ENCODE measurements around the gene TSPAN4. TPM values are rescaled to one million over a fixed set of nuclear protein-coding genes. Genes with fewer than 3 reads are reported as not detected.

The TSPAN4 gene
- total RNA-seq, 2 experiments from 2014 or later: 9.4 to 12.1 TPM

DNA sequence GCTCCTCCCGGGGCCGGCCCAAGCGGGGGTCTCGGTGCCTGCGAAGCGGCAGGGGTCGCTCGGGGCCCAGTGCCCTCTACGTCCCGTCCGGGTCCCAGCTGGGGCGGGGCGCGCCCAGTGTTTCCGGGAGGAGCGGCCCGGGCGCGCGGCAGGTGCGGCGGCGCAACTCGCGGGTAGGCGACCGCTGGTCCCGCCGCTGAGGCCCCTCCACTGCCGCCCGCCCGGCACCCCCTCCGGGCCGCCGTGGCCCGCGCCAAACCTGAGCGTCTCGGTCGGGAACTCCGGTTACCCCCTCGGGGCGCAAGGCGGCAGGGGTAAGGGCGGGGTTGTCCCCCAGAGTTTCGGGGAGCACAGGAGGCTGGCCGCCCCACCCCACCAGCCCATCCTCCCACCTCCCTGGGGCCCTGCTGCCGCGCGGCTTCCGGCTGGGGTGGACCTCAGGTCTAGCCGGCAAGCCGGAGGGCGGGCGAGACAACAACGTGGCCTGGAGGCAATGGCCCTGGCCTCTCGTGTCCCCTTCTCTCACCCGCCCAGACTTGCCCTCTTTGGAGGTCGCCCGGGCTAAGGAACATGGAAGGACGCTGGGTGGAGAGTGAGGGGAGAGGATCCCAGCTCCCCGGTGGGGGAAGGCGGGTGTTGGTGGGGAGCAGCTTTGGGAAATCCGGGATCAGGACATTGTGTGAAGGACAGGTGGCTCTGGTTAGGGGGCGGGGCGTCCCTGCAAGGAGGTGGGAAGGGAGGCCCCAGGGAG, 15.3 kb upstream of the TSPAN4 start:
- intact Hi-C loops (cut with micrococcal nuclease; ENCODE audit: unreplicated experiment): no loop called here
- Histone ChIP-seq H2AFZ (ENCODE audit: low read length) (peak overlapping the region; percentile 59; the same call in 1 of the 2 replicates), H3K79me2 (ENCODE audit: insufficient read depth, low read depth, low read length) (no peaks in the 10 kb centered on the region), H3K27ac (ENCODE audit: low read depth, low read length, poor library complexity, severe bottlenecking) (no peak overlapping the region), H3K9me3 (ENCODE audit: low read length) (no peaks in the 10 kb centered on the region), H3K4me1 (ENCODE audit: insufficient read depth, low read length, poor library complexity, severe bottlenecking) (peaks cover 36% of the 10 kb centered on the region), H3K4me3 (ENCODE audit: low read depth, low read length, poor library complexity, severe bottlenecking) (peak overlapping the region; percentile 62), H4K20me1 (ENCODE audit: insufficient read depth, low read length) (no peaks in the 10 kb centered on the region), H3K9me2 (ENCODE audit: insufficient read depth, low read length) (no peaks in the 10 kb centered on the region), H3K36me3 (ENCODE audit: insufficient read depth, low read length) (no peaks in the 10 kb centered on the region), H3K4me2 (ENCODE audit: low read length) (peak overlapping the region; percentile 76)
- DNase-seq (ENCODE audit: low spot score): peak; percentile 43
- POLR2A ChIA-PET: interaction anchor here (0.8 kb wide), 1 partner anchor 8 kb away, joined by 3 read pairs; no protein-coding TSS in a partner anchor
- TF ChIP-seq EZH2phosphoT487 (IDR thresholded peaks at IDR 0.05; ENCODE audit: borderline replicate concordance, low read depth, low read length): no peak
- TF ChIP-seq, protein P1, sequence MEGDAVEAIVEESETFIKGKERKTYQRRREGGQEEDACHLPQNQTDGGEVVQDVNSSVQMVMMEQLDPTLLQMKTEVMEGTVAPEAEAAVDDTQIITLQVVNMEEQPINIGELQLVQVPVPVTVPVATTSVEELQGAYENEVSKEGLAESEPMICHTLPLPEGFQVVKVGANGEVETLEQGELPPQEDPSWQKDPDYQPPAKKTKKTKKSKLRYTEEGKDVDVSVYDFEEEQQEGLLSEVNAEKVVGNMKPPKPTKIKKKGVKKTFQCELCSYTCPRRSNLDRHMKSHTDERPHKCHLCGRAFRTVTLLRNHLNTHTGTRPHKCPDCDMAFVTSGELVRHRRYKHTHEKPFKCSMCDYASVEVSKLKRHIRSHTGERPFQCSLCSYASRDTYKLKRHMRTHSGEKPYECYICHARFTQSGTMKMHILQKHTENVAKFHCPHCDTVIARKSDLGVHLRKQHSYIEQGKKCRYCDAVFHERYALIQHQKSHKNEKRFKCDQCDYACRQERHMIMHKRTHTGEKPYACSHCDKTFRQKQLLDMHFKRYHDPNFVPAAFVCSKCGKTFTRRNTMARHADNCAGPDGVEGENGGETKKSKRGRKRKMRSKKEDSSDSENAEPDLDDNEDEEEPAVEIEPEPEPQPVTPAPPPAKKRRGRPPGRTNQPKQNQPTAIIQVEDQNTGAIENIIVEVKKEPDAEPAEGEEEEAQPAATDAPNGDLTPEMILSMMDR (conservative IDR thresholded peaks at IDR 0.05; ENCODE audit: low read length): no peak
- CTCF ChIA-PET (ENCODE audit: unreplicated experiment): no interaction called here
- no TSS peak for BruUV-seq (replicated peaks)

DNA sequence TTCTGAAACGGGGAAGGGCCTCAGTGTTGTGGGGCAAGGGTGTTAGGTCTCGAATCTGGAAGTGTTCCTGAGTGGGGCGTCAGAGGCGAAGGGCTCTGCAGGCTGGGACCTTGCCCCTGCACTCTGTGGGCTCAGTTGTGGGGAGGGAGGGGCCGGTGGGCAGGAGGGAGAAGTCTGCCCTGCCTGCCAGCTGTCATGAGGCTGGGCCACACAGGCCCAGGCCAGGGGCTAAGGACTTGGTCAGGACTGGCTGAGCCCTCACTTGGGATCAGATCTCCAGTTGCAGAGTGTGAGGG, 14.8 kb upstream of the TSPAN4 start, which contains the start of gene CRACR2B:
TSS of gene CRACR2B (plus strand) at position 23 of the 296 bp plus-strand sequence. CDS start 689 bp downstream, outside the sequence.
- H2AFZ ChIP-seq (ENCODE audit: low read length): peak within 1 kb of the TSS; percentile 59; the same call in 1 of the 2 replicates
- no peak for DNase-seq (ENCODE audit: low spot score)
- H3K27ac ChIP-seq (ENCODE audit: low read depth, low read length, poor library complexity, severe bottlenecking): no peak within 1 kb of the TSS
- H4K20me1 ChIP-seq (ENCODE audit: insufficient read depth, low read length): no peaks in the 10 kb centered on the region
- BruUV-seq (replicated peaks): no TSS peak
- POLR2A ChIA-PET: interaction anchor here (0.8 kb wide), 1 partner anchor 8 kb away, joined by 3 read pairs; no protein-coding TSS in a partner anchor
- no peaks in the 10 kb centered on the region for H3K79me2 ChIP-seq (ENCODE audit: insufficient read depth, low read depth, low read length)
- no peak for TF ChIP-seq EZH2phosphoT487 (IDR thresholded peaks at IDR 0.05; ENCODE audit: borderline replicate concordance, low read depth, low read length)
- TF ChIP-seq, protein P1 (conservative IDR thresholded peaks at IDR 0.05; ENCODE audit: low read length): no peak
- H3K4me1 ChIP-seq (ENCODE audit: insufficient read depth, low read length, poor library complexity, severe bottlenecking): peaks cover 36% of the 10 kb centered on the region
- H3K4me3 ChIP-seq (ENCODE audit: low read depth, low read length, poor library complexity, severe bottlenecking): peak within 1 kb of the TSS; percentile 62
- H3K9me2 ChIP-seq (ENCODE audit: insufficient read depth, low read length): no peaks in the 10 kb centered on the region
- H3K4me2 ChIP-seq (ENCODE audit: low read length): peak within 1 kb of the TSS; percentile 76
- CTCF ChIA-PET (ENCODE audit: unreplicated experiment): no interaction called here
- H3K9me3 ChIP-seq (ENCODE audit: low read length): no peaks in the 10 kb centered on the region
- no peaks in the 10 kb centered on the region for H3K36me3 ChIP-seq (ENCODE audit: insufficient read depth, low read length)
- intact Hi-C loops (cut with micrococcal nuclease; ENCODE audit: unreplicated experiment): no loop called here

Data from OCI-LY7 (cell line).